Measurements from ENCODE around the gene OOSP1. TPM values are rescaled to one million over a fixed set of nuclear protein-coding genes. Genes with fewer than 3 reads are reported as not detected.

The OOSP1 gene
- total RNA-seq, 6 experiments from 2014 or later: not detected

GRCh38 chr11:59941091-59941490, 2.9 kb downstream of the OOSP1 start:
- Histone ChIP-seq H3K27ac (no peak overlapping the region), H3K4me1 (no peaks in the 10 kb centered on the region), H3K27me3 (no peaks in the 10 kb centered on the region), H3K36me3 (no peaks in the 10 kb centered on the region), H3K9me3 (no peaks in the 10 kb centered on the region), H3K4me3 (no peak overlapping the region)
- intact Hi-C loops (cut with DNase I): no loop called here
- DNase-seq: no peak
- 53% methylated on average over 4 of the region's 4 CpGs for WGBS (ENCODE audit: insufficient coverage, low coverage, low lambda C conversion rate, missing lambda C conversion rate)
- no peak for ATAC-seq
- TF ChIP-seq CTCF (IDR thresholded peaks at IDR 0.05): no peak
- no peak for TF ChIP-seq POLR2A (IDR thresholded peaks at IDR 0.05)

- Histone ChIP-seq H3K36me3 (no peaks in the 10 kb centered on the region), H3K27me3 (no peaks in the 10 kb centered on the region), H3K4me1 (no peaks in the 10 kb centered on the region), H3K9me3 (no peaks in the 10 kb centered on the region), H3K27ac (no peak overlapping the region), H3K4me3 (no peak overlapping the region)
- no peak for TF ChIP-seq CTCF (IDR thresholded peaks at IDR 0.05)
- no peak for TF ChIP-seq POLR2A (IDR thresholded peaks at IDR 0.05)
- DNase-seq (no peak), ATAC-seq (no peak)
- intact Hi-C loops (cut with DNase I): no loop called here
- 61% methylated on average over 3 of the region's 3 CpGs for WGBS (ENCODE audit: insufficient coverage, low coverage, low lambda C conversion rate, missing lambda C conversion rate)
Measured at GRCh38 chr11:59943997-59944714, 5.9 kb downstream of the OOSP1 start.

GRCh38 chr11:59944720-59945119, 6.5 kb downstream of the OOSP1 start:
- ATAC-seq (no peak), DNase-seq (no peak)
- no peaks in the 10 kb centered on the region for H3K9me3 ChIP-seq
- TF ChIP-seq POLR2A (IDR thresholded peaks at IDR 0.05) (no peak), CTCF (IDR thresholded peaks at IDR 0.05) (no peak)
- intact Hi-C loops (cut with DNase I): no loop called here
- no peaks in the 10 kb centered on the region for H3K36me3 ChIP-seq
- H3K4me3 ChIP-seq: no peak overlapping the region
- 43% methylated on average over 2 of the region's 2 CpGs for whole genome bisulfite sequencing (ENCODE audit: insufficient coverage, low coverage, low lambda C conversion rate, missing lambda C conversion rate)
- H3K4me1 ChIP-seq: no peaks in the 10 kb centered on the region
- H3K27ac ChIP-seq: no peak overlapping the region
- no peaks in the 10 kb centered on the region for H3K27me3 ChIP-seq

- Histone ChIP-seq H3K4me1 (no peaks in the 10 kb centered on the region), H3K27ac (no peak overlapping the region), H3K4me3 (no peak overlapping the region), H3K36me3 (no peaks in the 10 kb centered on the region), H3K27me3 (no peaks in the 10 kb centered on the region), H3K9me3 (no peaks in the 10 kb centered on the region)
- 54% methylated on average over 4 of the region's 4 CpGs for WGBS (ENCODE audit: insufficient coverage, low coverage, low lambda C conversion rate, missing lambda C conversion rate)
- intact Hi-C loops (cut with DNase I): no loop called here
- DNase-seq (no peak), ATAC-seq (no peak)
- no peak for TF ChIP-seq POLR2A (IDR thresholded peaks at IDR 0.05)
- TF ChIP-seq CTCF (IDR thresholded peaks at IDR 0.05): no peak
Measured at GRCh38 chr11:59953463-59954218, 15.4 kb downstream of the OOSP1 start.

Data from right lobe of liver (tissue), 6 donors.